ENCODE results near the gene TFDP1. TPM values are rescaled to one million over a fixed set of nuclear protein-coding genes. Genes with fewer than 3 reads are reported as not detected.
"Not testable (repeated sequence)": the region's sequence is repeated elsewhere in the genome, so short reads cannot be mapped to it uniquely, and the experiment has no call there.

TFDP1 gene
- total RNA-seq, 2 experiments from 2014 or later, result 152 to 153 TPM

DNA sequence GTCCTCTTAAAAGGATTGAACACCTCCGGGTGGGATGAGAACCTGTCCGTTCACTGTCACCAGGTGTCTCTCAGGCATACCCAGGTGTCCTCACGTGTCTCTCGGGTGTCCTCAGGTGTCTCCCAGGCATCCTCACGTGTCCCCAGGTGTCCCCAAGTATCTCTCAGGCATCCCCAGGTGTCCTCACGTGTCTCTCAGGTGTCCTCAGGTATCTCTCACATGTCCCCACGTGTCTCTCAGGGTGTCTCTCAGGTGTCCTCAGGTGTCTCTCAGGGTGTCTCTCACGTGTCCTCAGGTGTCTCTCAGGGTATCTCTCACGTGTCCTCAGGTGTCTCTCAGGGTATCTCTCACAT lies 39.7 kb downstream of the TFDP1 start:
- CTCF ChIA-PET, result no interaction called here
- H3K4me1 Mint-ChIP-seq, result peaks cover 4% of the 10 kb centered on the region
- H3K9me3 Mint-ChIP-seq, result peaks cover 3% of the 10 kb centered on the region
- no peak for DNase-seq
- POLR2A ChIA-PET, result no interaction called here
- peaks cover 42% of the 10 kb centered on the region for H3K36me3 Mint-ChIP-seq (ENCODE audit: low read depth)
- H3K4me3 Mint-ChIP-seq, result no peak overlapping the region
- no peaks in the 10 kb centered on the region for H3K27me3 Mint-ChIP-seq
- H3K27ac Mint-ChIP-seq, result no peak overlapping the region

DNA sequence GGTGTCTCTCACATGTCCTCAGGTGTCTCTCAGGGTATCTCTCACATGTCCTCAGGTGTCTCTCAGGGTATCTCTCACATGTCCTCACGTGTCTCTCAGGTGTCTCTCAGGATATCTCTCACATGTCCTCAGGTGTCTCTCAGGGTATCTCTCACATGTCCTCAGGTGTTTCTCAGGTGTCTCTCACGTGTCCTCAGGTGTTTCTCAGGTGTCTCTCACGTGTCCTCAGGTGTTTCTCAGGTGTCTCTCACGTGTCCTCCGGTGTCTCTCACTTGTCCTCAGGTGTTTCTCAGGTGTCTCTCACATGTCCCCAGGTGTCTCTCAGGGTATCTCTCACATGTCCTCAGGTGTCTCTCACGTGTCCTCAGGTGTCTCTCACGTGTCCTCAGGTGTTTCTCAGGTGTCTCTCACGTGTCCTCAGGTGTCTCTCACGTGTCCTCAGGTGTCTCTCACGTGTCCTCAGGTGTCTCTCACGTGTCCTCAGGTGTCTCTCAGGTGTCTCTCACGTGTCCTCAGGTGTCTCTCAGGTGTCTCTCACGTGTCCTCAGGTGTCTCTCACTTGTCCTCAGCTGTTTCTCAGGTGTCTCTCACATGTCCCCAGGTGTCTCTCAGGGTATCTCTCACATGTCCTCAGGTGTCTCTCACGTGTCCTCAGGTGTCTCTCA lies 40.2 kb downstream of the TFDP1 start:
- H3K27me3 Mint-ChIP-seq, POLR2A ChIA-PET, H3K27ac Mint-ChIP-seq, H3K4me1 Mint-ChIP-seq, DNase-seq, CTCF ChIA-PET, H3K9me3 Mint-ChIP-seq, H3K4me3 Mint-ChIP-seq: not testable (repeated sequence)
- H3K36me3 Mint-ChIP-seq (ENCODE audit: low read depth), result peaks cover 45% of the 10 kb centered on the region

DNA sequence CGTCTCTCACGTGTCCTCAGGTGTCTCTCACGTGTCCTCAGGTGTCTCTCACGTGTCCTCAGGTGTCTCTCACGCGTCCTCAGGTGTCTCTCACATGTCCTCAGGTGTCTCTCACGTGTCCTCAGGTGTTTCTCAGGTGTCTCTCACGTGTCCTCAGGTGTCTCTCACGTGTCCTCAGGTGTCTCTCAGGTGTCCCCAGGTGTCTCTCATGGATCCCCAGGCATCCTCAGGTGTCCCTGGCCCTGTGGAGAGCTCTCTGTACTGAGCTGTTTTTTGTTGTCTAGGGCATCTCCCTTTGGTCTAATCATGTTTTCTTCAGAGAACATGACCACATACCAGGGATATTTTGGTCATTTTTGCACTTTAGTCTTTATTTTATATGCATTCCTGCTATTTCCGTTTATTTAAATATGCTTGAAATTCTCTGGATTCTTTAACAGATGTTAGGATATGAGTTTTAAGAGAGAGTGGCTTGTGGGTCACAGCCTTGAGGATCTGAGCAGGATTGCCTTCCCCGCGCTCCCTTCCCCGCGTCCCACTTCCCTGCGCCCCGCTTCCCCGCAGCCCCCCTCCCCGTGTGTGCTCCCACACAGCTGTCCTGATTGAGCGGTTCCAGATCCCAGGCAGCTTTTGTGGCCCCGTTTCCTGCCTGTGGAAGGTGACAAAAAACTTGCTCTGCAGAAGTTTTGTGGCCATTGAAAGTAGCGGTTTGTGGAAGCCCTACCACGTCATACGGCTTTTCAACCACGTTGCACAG lies 41.6 kb downstream of the TFDP1 start:
- Mint-ChIP-seq H3K27ac (no peak overlapping the region), H3K4me1 (peaks cover 4% of the 10 kb centered on the region), H3K4me3 (no peak overlapping the region), H3K9me3 (peaks cover 3% of the 10 kb centered on the region), H3K36me3 (ENCODE audit: low read depth) (peaks cover 43% of the 10 kb centered on the region), H3K27me3 (no peaks in the 10 kb centered on the region)
- no peak for DNase-seq
- POLR2A ChIA-PET, result no interaction called here
- CTCF ChIA-PET, result interaction anchor here (1.0 kb wide), 1 partner anchor 35 kb away, joined by 3 read pairs; no protein-coding TSS in a partner anchor

GRCh38 chr13:113627136-113627535 lies 42.6 kb downstream of the TFDP1 start:
- peaks cover 45% of the 10 kb centered on the region for H3K36me3 Mint-ChIP-seq (ENCODE audit: low read depth)
- H3K4me1 Mint-ChIP-seq, result peaks cover 4% of the 10 kb centered on the region
- no peaks in the 10 kb centered on the region for H3K27me3 Mint-ChIP-seq
- H3K4me3 Mint-ChIP-seq, result no peak overlapping the region
- peak overlapping the region; percentile 38 for H3K27ac Mint-ChIP-seq
- peaks cover 3% of the 10 kb centered on the region for H3K9me3 Mint-ChIP-seq
- no peak for DNase-seq
- ChIA-PET POLR2A (no interaction called here), CTCF (no interaction called here)

- peaks cover 3% of the 10 kb centered on the region for H3K9me3 Mint-ChIP-seq
- ChIA-PET POLR2A (no interaction called here), CTCF (no interaction called here)
- DNase-seq, result no peak
- no peak overlapping the region for H3K27ac Mint-ChIP-seq
- peaks cover 41% of the 10 kb centered on the region for H3K36me3 Mint-ChIP-seq (ENCODE audit: low read depth)
- H3K27me3 Mint-ChIP-seq, result no peaks in the 10 kb centered on the region
- no peak overlapping the region for H3K4me3 Mint-ChIP-seq
- H3K4me1 Mint-ChIP-seq, result peaks cover 6% of the 10 kb centered on the region
These were observed 44.0 kb downstream of the TFDP1 start for GRCh38 chr13:113628291-113629270.

DNA sequence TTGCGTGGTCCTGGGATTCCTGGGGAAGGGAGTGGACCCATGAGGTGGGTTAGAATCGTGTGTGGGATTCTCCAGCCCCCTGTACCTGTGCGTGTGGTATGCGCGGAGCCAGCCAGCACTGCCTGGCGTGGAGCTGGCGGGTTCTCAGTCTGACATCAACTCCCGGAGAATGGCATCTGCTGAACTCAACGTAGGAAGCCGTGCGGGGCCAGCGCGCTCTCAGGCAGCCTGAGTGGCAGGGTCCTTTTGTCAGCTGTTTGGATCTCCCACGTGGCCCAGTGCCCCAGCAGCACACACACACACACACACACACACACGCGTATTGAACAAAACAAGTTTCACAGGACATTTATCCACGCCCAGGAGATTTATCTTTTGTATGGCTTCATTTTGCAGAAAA lies 45.3 kb downstream of the TFDP1 start:
- Mint-ChIP-seq H3K9me3 (no peaks in the 10 kb centered on the region), H3K36me3 (ENCODE audit: low read depth) (peaks cover 44% of the 10 kb centered on the region), H3K4me3 (no peak overlapping the region), H3K27me3 (no peaks in the 10 kb centered on the region), H3K27ac (no peak overlapping the region), H3K4me1 (peaks cover 19% of the 10 kb centered on the region)
- ChIA-PET CTCF (no interaction called here), POLR2A (no interaction called here)
- DNase-seq, result no peak

DNA sequence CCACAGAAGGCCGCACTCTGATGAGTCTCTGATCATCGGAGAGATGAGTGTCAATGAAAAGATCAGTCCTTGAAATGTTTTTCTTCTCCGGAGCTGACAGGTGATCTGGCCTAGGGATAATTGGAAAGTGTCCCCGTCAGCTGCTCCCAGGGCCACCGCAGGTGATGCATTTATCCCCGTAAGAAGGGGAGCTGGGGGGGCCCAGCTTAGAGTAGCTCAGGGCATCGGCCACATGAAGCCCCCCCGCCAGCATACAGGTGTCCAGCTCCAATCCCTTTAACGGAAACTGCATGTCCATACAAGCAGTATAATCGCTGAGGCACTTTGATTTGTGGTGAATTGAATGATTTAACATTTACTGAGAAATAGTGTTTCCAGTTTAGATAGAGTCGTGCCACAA lies 45.7 kb downstream of the TFDP1 start:
- no peak for DNase-seq
- H3K4me3 Mint-ChIP-seq, result no peak overlapping the region
- ChIA-PET POLR2A (no interaction called here), CTCF (no interaction called here)
- peaks cover 44% of the 10 kb centered on the region for H3K36me3 Mint-ChIP-seq (ENCODE audit: low read depth)
- H3K27me3 Mint-ChIP-seq, result no peaks in the 10 kb centered on the region
- peaks cover 20% of the 10 kb centered on the region for H3K4me1 Mint-ChIP-seq
- H3K9me3 Mint-ChIP-seq, result no peaks in the 10 kb centered on the region
- no peak overlapping the region for H3K27ac Mint-ChIP-seq

DNA sequence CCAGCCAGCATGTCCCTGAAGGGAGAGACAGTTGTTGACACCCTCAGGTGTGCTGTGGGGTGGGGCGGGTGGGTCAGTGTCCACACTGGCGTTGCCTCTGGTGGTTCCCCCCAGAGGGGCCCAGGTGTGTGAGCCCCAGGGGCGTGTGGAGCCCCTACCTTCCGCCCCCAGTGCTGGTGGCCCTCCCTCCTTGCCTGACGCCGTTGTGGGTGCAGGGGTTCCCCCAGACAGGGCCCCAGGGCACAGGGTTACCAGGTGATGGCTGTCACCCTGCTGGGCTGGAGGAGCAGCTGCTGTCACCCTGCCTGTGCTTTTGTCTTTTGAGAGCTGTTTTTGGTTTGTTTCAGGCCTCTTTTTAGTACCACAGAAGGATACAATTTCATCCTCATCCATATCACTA lies 46.3 kb downstream of the TFDP1 start:
- Mint-ChIP-seq H3K9me3 (no peaks in the 10 kb centered on the region), H3K4me1 (peaks cover 20% of the 10 kb centered on the region), H3K27ac (no peak overlapping the region), H3K27me3 (no peaks in the 10 kb centered on the region), H3K36me3 (ENCODE audit: low read depth) (peaks cover 44% of the 10 kb centered on the region), H3K4me3 (no peak overlapping the region)
- no peak for DNase-seq
- ChIA-PET CTCF (no interaction called here), POLR2A (no interaction called here)

- no peaks in the 10 kb centered on the region for H3K27me3 Mint-ChIP-seq
- no peak for DNase-seq
- H3K4me3 Mint-ChIP-seq, result no peak overlapping the region
- ChIA-PET CTCF (interaction anchor here (0.9 kb wide), 1 partner anchor 8 kb away, joined by 3 read pairs; no protein-coding TSS in a partner anchor), POLR2A (no interaction called here)
- H3K9me3 Mint-ChIP-seq, result no peaks in the 10 kb centered on the region
- H3K36me3 Mint-ChIP-seq (ENCODE audit: low read depth), result peaks cover 47% of the 10 kb centered on the region
- H3K27ac Mint-ChIP-seq, result no peak overlapping the region
- H3K4me1 Mint-ChIP-seq, result peaks cover 20% of the 10 kb centered on the region
These were observed 47.0 kb downstream of the TFDP1 start for GRCh38 chr13:113631341-113632095.

GRCh38 chr13:113632706-113633484 lies 48.3 kb downstream of the TFDP1 start:
- ChIA-PET POLR2A (no interaction called here), CTCF (no interaction called here)
- Mint-ChIP-seq H3K4me3 (no peak overlapping the region), H3K4me1 (peaks cover 19% of the 10 kb centered on the region), H3K27ac (peak overlapping the region; percentile 51), H3K36me3 (ENCODE audit: low read depth) (peaks cover 55% of the 10 kb centered on the region), H3K9me3 (no peaks in the 10 kb centered on the region), H3K27me3 (no peaks in the 10 kb centered on the region)
- DNase-seq, result no peak

GRCh38 chr13:113633485-113633873 lies 48.9 kb downstream of the TFDP1 start:
- no peak overlapping the region for H3K4me3 Mint-ChIP-seq
- no peak for DNase-seq
- CTCF ChIA-PET, result no interaction called here

More at GRCh38 chr13:113633485-113633873, 48.9 kb downstream of the TFDP1 start:
- H3K9me3 Mint-ChIP-seq, result no peaks in the 10 kb centered on the region
- peaks cover 59% of the 10 kb centered on the region for H3K36me3 Mint-ChIP-seq (ENCODE audit: low read depth)
- peaks cover 18% of the 10 kb centered on the region for H3K4me1 Mint-ChIP-seq
- no peak overlapping the region for H3K27ac Mint-ChIP-seq
- H3K27me3 Mint-ChIP-seq, result no peaks in the 10 kb centered on the region
- POLR2A ChIA-PET, result no interaction called here

All from activated CD4-positive, alpha-beta T cell treated with anti-CD3 and anti-CD28 coated beads, Interleukin-2, amount 10 ng/mL, durations not matched to agents 7 days and 5 days (primary cell).